SK-N-SH treated with all-trans-retinoic acid at 6 μM for 48 hours (cell line): ENCODE results near the gene TEX14.

Source experiments
- ATAC-seq: fragments of 200-7000 bp; cut with Tn5 transposase; 3 replicates; pipeline ENCODE4 v1.9.1; 2020; ENCODE audit warnings: mild to moderate bottlenecking, moderate library complexity
- BACH2 ChIP-seq: fragments of 250-450 bp; sonication (Bioruptor Pico); IDR thresholded peaks from 2 replicates; pipeline ENCODE4 v1.9.0; 2021; ENCODE audit warnings: mild to moderate bottlenecking, borderline replicate concordance
- CSDC2 ChIP-seq: fragments of 250-450 bp; sonication (Bioruptor Pico); IDR thresholded peaks from 2 replicates; pipeline ENCODE4 v1.5.0; 2020; ENCODE audit warnings: mild to moderate bottlenecking, moderate library complexity
- ESRRG ChIP-seq: fragments of 250-450 bp; sonication (Bioruptor Pico); IDR thresholded peaks from 2 replicates; pipeline ENCODE4 v1.6.1; 2021; ENCODE audit warnings: mild to moderate bottlenecking
- GLIS3 ChIP-seq: fragments of 250-450 bp; sonication (Bioruptor Pico); IDR thresholded peaks from 2 replicates; pipeline ENCODE4 v1.5.0; 2020; ENCODE audit warnings: mild to moderate bottlenecking, moderate library complexity
- OSR1 ChIP-seq: fragments of 250-450 bp; sonication (Bioruptor Pico); IDR thresholded peaks from 2 replicates; pipeline ENCODE4 v1.8.0; 2022; ENCODE audit warnings: moderate library complexity, mild to moderate bottlenecking, inconsistent platforms
- PPARA ChIP-seq: fragments of 250-450 bp; sonication (Bioruptor Pico); IDR thresholded peaks from 2 replicates; pipeline ENCODE4 v1.5.0; 2020; ENCODE audit warnings: mild to moderate bottlenecking, borderline replicate concordance
- RARB ChIP-seq: fragments of 250-450 bp; sonication (Bioruptor Pico); IDR thresholded peaks from 2 replicates; pipeline ENCODE4 v1.8.0; 2021; ENCODE audit warnings: mild to moderate bottlenecking, moderate library complexity
- SNAI2 ChIP-seq: fragments of 250-450 bp; sonication (Bioruptor Pico); IDR thresholded peaks from 2 replicates; pipeline ENCODE4 v1.5.0; 2020; ENCODE audit warnings: mild to moderate bottlenecking, moderate library complexity
- TCF4 ChIP-seq: fragments of 250-450 bp; sonication (Bioruptor Pico); IDR thresholded peaks from 2 replicates; pipeline ENCODE4 v1.8.0; 2021; ENCODE audit warnings: mild to moderate bottlenecking, moderate library complexity, borderline replicate concordance
- TOX ChIP-seq: fragments of 250-450 bp; sonication (Bioruptor Pico); IDR thresholded peaks from 2 replicates; pipeline ENCODE4 v1.8.0; 2021; ENCODE audit warnings: mild to moderate bottlenecking, moderate library complexity, borderline replicate concordance
- ZC3H10 ChIP-seq: fragments of 250-450 bp; sonication (Bioruptor Pico); IDR thresholded peaks from 2 replicates; pipeline ENCODE4 v1.5.1; 2021; ENCODE audit warnings: mild to moderate bottlenecking, moderate library complexity
- ZFP3 ChIP-seq: fragments of 250-450 bp; sonication (Bioruptor Pico); IDR thresholded peaks from 2 replicates; pipeline ENCODE4 v1.5.0; 2020; ENCODE audit warnings: mild to moderate bottlenecking, moderate library complexity
- ZFP30 ChIP-seq: fragments of 450-650 bp; formaldehyde crosslinking; IDR thresholded peaks from 2 replicates; pipeline ENCODE4 v1.5.0; 2022; ENCODE audit warnings: mild to moderate bottlenecking, moderate library complexity
- ZNF565 ChIP-seq: fragments of 450-650 bp; formaldehyde crosslinking; conservative IDR thresholded peaks from 2 replicates; pipeline ENCODE4 v1.5.0; 2020; ENCODE audit warnings: low read depth, mild to moderate bottlenecking, moderate library complexity
- ZNF70 ChIP-seq: fragments of 450-650 bp; formaldehyde crosslinking; IDR thresholded peaks from 2 replicates; pipeline ENCODE4 v1.5.0; 2020; ENCODE audit warnings: mild to moderate bottlenecking, moderate library complexity
- ZNF8 ChIP-seq: fragments of 450-650 bp; formaldehyde crosslinking; IDR thresholded peaks from 2 replicates; pipeline ENCODE4 v1.5.0; 2020; ENCODE audit warnings: mild to moderate bottlenecking, moderate library complexity
- TF ChIP-seq, protein P1 (sequence below): fragments of 250-450 bp; sonication (Bioruptor Pico); IDR thresholded peaks from 2 replicates; pipeline ENCODE4 v1.5.1; 2021; ENCODE audit warnings: mild to moderate bottlenecking, moderate library complexity
- TF ChIP-seq, protein P2 (sequence below): fragments of 250-450 bp; sonication (Bioruptor Pico); IDR thresholded peaks from 2 replicates; pipeline ENCODE4 v1.8.0; 2020; ENCODE audit warnings: mild to moderate bottlenecking, moderate library complexity, borderline replicate concordance
- TF ChIP-seq, protein P3 (sequence below): fragments of 250-450 bp; sonication (Bioruptor Pico); IDR thresholded peaks from 2 replicates; pipeline ENCODE4 v1.5.1; 2020; ENCODE audit warnings: low read depth, mild to moderate bottlenecking, moderate library complexity
- TF ChIP-seq, protein P4 (sequence below): fragments of 250-450 bp; sonication (Bioruptor Pico); IDR thresholded peaks from 2 replicates; pipeline ENCODE4 v1.8.0; 2021; ENCODE audit warnings: low read depth, mild to moderate bottlenecking, moderate library complexity, borderline replicate concordance

The TEX14 gene

DNA sequence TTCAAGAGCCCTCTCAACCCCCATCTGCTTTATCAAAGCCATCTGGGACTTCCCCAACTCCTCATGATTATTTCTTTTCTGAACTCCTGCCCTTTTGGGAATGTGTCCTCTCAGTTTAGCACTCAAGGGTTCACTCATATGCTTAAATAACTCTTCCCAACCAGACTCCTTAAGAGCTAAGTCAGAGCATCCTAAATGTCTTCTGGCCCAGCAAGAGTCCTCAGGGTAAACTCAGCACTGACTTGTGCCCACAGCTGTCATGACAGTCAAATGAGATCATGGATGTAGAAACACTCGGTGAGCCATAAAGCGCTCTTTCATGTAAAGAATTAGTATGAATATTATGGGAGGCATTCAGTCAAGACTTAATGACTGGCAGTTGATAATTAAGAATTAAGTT is 85.9 kb downstream of the TEX14 start (continued):
- TF ChIP-seq, protein P1, sequence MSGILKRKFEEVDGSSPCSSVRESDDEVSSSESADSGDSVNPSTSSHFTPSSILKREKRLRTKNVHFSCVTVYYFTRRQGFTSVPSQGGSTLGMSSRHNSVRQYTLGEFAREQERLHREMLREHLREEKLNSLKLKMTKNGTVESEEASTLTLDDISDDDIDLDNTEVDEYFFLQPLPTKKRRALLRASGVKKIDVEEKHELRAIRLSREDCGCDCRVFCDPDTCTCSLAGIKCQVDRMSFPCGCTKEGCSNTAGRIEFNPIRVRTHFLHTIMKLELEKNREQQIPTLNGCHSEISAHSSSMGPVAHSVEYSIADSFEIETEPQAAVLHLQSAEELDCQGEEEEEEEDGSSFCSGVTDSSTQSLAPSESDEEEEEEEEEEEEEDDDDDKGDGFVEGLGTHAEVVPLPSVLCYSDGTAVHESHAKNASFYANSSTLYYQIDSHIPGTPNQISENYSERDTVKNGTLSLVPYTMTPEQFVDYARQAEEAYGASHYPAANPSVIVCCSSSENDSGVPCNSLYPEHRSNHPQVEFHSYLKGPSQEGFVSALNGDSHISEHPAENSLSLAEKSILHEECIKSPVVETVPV (CRISPR knock-in tag) = no peak
- TF ChIP-seq ZNF565 (CRISPR knock-in tag) = no peak

DNA sequence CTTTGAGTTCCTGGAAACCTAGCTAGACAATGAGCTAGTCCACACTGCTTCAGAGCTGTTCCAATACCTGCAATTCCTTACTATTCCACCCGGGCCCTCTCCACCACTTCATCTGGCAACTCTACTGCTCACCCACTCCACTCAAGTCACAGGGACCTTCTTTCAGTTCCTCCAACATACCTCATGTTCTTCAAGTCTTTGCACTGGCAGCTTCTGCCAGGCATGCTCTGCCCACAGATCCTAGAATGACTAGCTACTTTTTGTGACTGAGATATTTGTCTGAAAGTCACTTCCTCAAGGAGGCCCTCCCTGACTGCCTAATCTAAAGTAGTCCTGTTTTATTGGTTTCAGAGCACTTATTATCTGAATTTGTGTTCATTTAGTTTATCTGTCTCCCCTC is 86.4 kb downstream of the TEX14 start:
- no peak for ATAC-seq

DNA sequence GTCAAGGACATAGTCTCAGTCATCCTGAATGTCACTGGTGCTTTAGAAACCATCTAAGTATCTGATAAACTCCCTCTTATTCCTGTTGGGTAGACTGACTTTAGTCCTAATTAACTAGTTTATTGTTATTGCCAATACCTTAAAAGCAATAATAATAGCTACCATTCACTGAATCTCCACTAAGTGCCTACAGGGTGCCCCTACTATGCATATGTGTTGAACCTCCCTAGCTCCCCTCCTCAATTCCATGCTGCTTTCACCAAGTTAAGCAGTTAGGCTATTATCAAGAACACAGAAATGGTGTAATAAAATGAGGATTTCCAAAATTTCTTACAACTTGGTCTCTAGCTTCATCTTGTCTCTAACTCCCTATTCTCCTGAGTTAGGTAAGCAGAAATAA is 89.9 kb downstream of the TEX14 start:
- TF ChIP-seq TCF4 (no peak), ZC3H10 (no peak), SNAI2 (CRISPR knock-in tag) (no peak), CSDC2 (CRISPR knock-in tag) (no peak), ZFP30 (CRISPR knock-in tag) (no peak), TOX (CRISPR knock-in tag) (no peak), RARB (CRISPR knock-in tag) (no peak)
- TF ChIP-seq, protein P2, sequence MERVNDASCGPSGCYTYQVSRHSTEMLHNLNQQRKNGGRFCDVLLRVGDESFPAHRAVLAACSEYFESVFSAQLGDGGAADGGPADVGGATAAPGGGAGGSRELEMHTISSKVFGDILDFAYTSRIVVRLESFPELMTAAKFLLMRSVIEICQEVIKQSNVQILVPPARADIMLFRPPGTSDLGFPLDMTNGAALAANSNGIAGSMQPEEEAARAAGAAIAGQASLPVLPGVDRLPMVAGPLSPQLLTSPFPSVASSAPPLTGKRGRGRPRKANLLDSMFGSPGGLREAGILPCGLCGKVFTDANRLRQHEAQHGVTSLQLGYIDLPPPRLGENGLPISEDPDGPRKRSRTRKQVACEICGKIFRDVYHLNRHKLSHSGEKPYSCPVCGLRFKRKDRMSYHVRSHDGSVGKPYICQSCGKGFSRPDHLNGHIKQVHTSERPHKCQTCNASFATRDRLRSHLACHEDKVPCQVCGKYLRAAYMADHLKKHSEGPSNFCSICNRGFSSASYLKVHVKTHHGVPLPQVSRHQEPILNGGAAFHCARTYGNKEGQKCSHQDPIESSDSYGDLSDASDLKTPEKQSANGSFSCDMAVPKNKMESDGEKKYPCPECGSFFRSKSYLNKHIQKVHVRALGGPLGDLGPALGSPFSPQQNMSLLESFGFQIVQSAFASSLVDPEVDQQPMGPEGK = no peak
- TF ChIP-seq, protein P3, sequence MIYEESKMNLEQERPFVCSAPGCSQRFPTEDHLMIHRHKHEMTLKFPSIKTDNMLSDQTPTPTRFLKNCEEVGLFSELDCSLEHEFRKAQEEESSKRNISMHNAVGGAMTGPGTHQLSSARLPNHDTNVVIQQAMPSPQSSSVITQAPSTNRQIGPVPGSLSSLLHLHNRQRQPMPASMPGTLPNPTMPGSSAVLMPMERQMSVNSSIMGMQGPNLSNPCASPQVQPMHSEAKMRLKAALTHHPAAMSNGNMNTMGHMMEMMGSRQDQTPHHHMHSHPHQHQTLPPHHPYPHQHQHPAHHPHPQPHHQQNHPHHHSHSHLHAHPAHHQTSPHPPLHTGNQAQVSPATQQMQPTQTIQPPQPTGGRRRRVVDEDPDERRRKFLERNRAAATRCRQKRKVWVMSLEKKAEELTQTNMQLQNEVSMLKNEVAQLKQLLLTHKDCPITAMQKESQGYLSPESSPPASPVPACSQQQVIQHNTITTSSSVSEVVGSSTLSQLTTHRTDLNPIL (CRISPR knock-in tag) = no peak
- no peak for ATAC-seq

More for the DNA sequence above, 86.4 kb downstream of the TEX14 start:
- no peak for TF ChIP-seq TCF4
- no peak for TF ChIP-seq RARB (CRISPR knock-in tag)
- no peak for TF ChIP-seq ZFP3 (CRISPR knock-in tag)
- TF ChIP-seq, protein P3 (CRISPR knock-in tag) = no peak
- no peak for TF ChIP-seq ZNF8
- TF ChIP-seq, protein P2 = no peak
- no peak for TF ChIP-seq BACH2 (CRISPR knock-in tag)
- TF ChIP-seq ZC3H10 = no peak
- no peak for TF ChIP-seq ZNF70 (CRISPR knock-in tag)
- no peak for TF ChIP-seq CSDC2 (CRISPR knock-in tag)
- TF ChIP-seq TOX (CRISPR knock-in tag) = no peak
- TF ChIP-seq GLIS3 = no peak
- TF ChIP-seq PPARA = no peak
- TF ChIP-seq, all 23 proteins: peak for 0

DNA sequence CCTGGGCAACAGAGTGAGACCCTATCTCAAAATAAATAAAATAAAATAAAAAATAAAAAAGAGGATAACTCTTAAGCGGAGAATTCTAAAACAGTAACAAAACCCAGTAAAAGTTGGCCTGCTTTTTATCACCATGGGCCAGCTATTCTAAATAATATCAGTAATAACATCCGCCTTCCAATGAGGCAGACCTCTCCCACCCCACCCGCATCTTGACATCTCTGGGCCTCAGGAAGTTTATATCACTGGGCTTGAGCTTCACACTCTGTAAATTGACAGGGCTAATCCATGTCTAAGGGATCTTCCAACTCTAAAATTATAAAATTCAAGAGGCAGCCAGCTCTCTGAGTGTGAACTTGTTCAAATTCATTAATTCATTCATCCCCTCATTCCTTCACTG is 94.5 kb downstream of the TEX14 start:
- ATAC-seq = no peak
- TF ChIP-seq ZFP30 (CRISPR knock-in tag) (no peak), ZFP3 (CRISPR knock-in tag) (no peak), PPARA (no peak), ZNF565 (CRISPR knock-in tag) (no peak), ESRRG (CRISPR knock-in tag) (no peak), RARB (CRISPR knock-in tag) (no peak), ZC3H10 (no peak), ZNF70 (CRISPR knock-in tag) (no peak), TCF4 (no peak), OSR1 (no peak), CSDC2 (CRISPR knock-in tag) (no peak), TOX (CRISPR knock-in tag) (no peak), GLIS3 (no peak)
- TF ChIP-seq, protein P2 = no peak
- TF ChIP-seq, protein P4, sequence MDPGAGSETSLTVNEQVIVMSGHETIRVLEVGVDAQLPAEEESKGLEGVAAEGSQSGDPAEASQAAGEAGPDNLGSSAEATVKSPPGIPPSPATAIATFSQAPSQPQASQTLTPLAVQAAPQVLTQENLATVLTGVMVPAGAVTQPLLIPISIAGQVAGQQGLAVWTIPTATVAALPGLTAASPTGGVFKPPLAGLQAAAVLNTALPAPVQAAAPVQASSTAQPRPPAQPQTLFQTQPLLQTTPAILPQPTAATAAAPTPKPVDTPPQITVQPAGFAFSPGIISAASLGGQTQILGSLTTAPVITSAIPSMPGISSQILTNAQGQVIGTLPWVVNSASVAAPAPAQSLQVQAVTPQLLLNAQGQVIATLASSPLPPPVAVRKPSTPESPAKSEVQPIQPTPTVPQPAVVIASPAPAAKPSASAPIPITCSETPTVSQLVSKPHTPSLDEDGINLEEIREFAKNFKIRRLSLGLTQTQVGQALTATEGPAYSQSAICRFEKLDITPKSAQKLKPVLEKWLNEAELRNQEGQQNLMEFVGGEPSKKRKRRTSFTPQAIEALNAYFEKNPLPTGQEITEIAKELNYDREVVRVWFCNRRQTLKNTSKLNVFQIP (CRISPR knock-in tag) = no peak
- TF ChIP-seq, protein P3 (CRISPR knock-in tag) = no peak
- TF ChIP-seq, protein P1 (CRISPR knock-in tag) = no peak
